Measurements from ENCODE around the gene S100A2.
"Not testable (repeated sequence)": the region's sequence is repeated elsewhere in the genome, so short reads cannot be mapped to it uniquely, and the experiment has no call there.

Gene S100A2

DNA sequence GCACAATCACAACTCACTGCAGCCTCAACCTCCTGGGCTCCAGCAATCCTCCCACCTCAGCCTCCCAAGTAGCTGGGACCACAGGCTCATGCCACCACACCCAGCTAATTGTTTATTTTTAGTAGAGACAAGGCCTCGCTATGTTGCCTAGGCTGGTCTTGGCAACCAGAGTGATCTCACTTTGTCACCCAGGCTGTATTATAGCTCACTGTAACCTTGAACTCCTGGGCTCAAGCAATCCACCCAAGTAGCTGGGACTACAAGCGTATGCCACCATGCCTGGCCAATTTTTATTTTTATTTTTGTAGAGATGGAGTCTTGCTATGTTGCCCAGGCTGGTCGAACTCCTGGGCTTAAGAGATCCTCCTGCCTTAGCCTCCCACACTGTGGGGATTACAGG is 3.6 kb downstream of the S100A2 start:
- DNase-seq = not testable (repeated sequence)

DNA sequence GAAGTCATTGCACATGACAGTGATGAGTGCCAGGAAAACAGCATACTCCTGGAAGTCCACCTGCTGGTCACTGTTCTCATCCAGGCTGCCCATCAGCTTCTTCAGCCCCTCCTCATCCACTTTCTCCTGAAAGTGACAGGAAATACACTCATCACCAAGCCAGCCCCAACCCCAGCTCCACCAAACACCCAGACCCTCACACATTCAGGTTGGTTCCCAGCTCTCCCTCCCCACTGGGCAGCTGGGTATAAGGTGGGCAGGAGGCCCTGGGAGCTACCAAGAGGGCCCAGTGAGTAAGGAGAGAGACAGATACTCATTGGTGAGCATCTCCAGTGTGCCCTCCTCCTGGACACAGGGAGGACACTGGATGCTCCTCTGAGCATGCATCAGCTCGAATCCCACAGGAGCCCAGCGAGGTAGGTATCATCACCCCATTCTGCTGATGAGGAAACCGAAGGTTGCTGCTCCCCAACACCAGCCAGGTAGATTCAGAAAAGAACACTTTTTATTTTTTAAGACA is 4.1 kb downstream of the S100A2 start:
- DNase-seq = no peak

DNA sequence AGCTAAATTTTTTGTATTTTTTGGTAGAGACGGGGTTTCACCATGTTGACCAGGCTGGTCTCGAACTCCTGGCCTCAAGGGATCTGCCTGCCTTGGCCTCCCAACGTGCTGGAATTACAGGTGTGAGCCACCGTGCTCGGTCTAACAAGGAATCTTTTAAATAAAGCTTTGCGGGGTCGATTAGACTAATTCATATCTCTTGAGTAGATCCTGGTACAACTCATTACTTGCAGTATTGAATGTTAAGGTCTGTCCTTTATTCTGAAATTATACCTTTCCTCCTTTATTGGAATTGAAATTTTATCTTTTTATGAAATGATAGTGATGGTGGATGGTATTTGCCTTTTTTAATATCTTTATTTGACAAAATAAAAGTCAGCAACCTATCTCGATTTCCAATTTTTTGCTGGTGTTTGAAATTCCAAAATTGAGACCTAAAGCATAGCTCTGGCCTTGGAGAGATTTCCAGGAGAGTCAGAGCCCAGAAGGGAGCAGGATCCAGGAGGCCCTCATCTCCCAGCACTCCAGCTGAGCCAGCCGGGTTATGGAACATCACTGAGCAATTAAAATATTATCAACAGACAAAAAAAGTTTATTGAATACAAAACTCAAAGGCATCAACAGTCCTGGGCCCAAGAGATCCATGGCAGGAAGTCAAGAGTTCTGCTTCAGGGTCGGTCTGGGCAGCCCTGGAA is 4.7 kb downstream of the S100A2 start:
- no peak for DNase-seq

DNA sequence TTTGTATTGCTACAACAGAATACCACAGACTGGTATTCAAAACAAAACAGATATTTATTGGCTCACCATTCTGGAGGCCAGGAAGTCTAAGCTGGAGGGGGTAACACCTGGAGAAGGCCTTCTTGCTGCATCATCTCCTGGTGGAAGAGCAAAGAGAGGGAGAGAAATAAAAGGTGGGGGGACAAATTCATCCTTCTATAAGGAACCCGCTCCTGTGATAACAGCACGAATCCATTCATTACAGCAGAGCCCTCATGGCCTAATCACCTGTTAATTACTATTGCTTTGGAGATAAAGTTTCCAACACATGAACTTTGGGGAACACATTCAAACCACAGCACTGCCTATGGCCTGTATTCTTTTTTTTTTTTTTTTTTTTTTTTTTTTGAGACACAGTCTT is 5.4 kb downstream of the S100A2 start:
- DNase-seq = no peak

DNA sequence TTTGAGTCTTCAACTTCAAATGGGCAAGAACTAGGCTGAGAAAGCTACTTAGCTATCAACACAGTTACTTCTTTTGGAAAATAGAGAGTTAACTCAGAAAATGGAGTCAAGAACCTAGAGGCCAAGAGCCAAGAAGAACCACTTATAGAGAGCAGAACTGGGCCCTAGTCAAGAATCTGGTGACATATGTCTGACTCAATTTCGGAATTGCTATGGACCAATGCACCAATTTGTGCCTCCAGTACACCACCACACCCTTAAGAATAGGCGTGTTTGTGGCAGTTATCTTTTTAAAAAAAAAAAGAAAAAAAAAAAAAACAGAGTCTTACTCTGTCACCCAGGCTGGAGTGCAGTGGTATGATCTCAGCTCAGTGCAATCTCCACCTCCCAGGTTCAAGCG is 7.8 kb downstream of the S100A2 start:
- DNase-seq = no peak

DNA sequence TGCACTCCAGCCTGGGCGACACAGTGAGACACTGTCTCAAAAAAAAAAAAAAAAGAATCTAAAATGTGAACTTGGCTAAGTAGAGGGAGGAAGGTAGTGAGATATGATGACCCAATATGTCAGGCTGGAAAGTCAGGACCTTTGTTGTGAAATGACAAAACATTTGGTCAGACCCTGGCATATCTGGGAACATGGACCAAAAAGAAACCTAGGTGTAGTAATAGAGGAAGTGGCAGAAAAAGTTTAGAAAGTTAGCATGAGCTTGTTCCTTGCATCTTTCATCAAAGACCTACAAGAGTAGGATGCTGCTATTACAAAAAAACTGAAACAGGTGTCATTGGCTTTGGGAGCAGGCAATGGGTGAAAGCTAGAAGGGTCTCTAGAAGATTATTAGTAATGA is 9.3 kb downstream of the S100A2 start:
- no peak for DNase-seq

DNA sequence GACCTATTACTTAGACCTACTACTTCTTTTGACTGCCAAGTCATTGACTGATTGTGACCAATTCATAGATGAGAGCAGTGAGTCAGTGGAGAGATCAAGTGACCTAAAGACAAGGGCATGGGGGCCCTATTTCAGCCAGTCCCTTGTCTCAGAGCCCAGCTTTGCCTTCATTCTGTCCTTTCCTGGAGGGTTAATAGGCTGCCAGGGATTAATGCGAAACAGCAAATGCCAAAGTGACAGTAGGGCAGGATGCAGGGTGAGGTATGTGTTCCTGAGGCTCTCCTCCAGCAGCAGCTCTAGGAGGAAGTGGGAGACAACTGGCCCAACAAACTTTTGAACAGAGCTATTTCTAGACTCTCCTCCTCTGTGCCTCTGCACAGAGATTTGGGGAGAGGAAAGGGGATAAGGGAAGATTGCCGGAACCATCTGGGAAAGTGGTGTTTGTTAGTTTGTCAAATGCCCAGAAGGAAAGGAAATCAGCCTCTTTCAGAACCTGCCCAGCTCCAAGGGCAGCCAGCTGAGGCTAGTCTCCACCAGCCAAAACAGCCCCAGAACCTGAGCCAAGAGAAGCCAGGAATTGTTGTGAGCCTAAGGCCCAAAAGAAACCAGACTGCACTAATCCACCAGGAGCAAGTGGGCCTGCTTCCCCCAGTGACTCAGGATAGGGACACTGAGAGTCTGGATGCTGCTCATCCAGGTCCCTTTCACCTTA is 11.7 kb downstream of the S100A2 start:
- DNase-seq = no peak

DNA sequence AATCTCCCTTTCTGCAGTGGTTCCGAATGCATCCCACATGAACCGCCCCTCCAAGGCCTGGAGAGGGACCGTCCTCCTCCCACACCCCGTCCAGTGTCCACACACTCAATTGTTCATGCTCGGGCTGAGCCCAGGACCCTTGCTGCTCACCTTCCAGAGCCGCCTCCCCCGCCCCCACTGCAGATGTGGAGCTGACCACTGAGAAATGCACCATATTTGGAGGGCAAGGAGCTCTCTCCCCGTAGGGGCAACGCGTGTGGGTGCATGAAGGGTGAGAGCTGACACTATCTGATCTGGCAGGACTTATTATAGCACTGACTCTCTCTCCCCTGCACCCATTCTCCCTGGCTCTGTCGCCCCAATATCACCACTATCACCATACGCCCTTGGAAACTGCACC is 12.5 kb downstream of the S100A2 start:
- no peak for DNase-seq

DNA sequence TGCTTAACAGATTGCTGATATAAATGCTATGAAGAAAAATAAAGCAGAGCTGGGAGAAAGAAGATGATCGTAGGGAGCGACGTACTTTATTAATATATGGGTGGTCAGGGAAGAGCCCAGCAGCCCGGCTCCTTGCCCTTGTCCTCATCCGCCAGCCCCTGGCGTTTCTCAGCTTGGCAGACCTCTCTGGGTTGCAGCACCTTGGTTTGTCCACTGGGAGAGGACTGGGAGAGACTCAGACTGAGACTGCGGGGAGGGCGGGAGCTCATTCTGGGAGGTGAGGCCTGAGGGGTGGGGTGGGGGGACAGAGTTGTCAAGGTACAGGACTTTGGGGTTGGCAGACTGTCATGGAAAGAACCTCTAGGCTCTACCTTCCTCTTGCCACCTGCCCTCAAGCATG is 13.3 kb downstream of the S100A2 start:
- DNase-seq = no peak

DNA sequence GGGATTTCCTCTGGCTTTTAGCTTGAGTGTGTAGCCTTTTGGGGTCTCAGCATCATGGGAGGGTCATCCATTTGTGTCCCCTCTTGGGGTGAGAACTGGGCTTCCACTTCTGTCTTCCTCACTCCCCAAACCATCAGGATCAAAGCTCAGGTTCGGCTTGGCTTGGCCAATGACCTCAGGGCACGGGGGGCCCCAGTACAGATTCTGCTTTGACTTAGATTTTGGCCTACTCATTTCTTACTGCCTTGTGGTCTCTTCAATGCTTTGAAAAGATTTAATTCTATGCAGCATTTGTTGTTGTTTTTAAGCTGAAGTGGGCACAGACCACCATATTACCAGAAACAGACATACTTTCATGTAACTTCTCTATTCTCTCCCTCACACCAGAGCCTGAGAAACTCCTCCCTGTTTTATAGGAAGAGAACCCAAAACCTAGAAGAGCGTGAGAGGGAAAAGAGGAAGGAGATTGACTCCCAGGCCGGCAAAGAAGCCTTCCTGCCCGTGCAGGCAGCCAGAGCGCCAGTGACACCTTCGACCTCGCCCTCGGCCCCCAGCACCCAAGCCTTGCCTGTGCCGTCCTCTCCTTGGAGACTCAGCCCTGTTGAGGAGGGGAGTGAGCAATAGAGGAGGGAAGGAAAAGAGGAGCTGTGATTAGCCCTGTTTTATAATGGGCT is 14.7 kb downstream of the S100A2 start:
- DNase-seq = no peak

DNA sequence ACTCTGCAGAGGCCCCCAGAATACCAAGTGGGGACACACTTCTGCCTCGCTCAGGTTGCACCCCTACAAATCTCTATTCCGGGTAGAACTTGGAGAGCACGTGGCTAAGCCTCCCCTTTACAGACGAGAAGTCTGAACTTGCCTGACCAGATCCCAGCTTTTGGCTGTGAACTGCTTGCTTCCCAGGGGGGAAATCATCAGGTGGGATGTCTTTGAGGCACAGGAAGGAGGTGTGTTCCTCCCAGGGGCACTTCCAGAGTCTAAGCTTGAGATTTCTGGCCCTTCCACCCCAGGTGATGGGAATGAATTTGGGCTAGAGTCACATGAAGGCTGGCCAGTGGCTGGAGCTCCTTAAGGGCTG is 15.3 kb downstream of the S100A2 start:
- no peak for DNase-seq

DNA sequence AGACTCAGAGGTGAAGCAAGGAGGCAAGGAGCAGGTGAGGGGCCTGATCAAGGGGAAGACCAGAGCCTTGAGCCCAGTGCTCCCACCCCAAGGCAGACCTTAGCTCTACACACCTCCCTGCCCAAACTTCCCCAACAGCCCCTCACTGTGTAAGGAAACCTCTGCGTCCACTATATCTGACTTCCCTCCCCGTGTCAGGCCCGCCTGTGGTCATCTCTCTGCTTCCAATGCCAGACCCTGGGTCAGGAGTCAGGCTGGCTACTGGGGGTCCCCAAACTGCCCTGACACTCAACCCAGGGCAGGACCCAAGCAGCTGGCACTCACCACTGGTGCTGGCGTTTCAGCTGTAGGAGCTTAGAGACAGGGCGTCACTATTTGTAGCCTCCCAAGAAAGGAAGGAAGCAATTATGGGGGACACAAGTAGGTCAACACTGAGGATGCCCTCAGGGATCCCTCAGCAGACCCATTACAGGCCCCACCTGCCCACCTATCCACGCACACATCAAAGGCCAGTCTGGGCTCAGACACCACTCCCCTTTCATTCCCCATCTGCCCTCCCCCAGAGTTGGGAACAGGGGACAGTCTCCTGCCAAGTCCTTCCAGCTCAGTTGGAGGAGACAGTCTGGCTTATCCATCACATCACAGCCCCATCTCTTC is 15.8 kb downstream of the S100A2 start:
- no peak for DNase-seq

DNA sequence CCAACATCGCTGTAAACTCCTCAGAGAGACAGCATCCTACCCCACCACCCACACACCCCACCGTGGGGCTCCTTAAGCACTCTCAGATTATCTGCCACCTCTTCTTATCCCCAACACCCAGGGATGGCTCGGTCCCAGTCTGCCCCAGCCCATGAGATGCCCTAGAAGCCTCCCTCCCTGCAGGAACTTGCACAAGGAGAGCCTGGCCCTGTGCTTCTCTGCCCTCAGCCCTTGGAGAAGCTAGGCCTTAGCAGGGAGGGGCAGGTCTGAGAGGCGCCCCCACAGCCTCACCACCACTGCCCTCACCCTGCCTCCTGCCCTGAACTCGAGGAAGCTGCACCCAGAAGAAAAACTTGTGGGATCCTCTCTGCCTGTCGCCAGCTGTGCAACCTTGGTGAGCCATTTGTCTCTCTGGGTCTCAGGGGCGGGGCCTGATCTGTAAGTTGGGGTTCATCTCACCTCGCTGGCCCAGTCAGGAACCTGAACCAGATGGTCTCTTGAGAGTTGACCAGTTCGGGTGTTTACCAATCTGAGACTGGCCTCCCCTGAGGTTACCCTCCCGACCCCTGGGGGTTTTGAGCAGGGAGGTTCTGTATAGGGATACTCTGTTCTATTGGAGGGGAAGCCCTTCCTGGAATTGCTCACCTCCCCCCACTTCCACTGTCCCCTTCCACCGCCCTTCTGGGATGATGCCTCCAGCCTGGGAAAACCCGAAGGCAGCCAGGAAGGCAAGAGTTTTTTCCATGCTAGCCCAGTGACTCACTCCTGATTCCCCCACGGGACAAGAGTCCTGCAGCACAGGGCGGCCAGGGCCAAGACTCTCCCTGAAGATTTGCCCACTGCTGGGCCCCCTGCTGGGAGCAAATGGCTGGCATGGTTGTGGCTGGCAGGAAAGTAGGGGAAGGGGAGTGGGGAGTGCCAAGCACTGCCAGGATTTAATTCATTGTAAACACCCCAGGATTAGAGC is 16.6 kb downstream of the S100A2 start, which contains the start of gene S100A3:
S100A3 (minus strand) TSS at position 537 of the 967 bp plus-strand sequence. CDS start 773 bp downstream, outside the sequence.
- no peak for DNase-seq

DNA sequence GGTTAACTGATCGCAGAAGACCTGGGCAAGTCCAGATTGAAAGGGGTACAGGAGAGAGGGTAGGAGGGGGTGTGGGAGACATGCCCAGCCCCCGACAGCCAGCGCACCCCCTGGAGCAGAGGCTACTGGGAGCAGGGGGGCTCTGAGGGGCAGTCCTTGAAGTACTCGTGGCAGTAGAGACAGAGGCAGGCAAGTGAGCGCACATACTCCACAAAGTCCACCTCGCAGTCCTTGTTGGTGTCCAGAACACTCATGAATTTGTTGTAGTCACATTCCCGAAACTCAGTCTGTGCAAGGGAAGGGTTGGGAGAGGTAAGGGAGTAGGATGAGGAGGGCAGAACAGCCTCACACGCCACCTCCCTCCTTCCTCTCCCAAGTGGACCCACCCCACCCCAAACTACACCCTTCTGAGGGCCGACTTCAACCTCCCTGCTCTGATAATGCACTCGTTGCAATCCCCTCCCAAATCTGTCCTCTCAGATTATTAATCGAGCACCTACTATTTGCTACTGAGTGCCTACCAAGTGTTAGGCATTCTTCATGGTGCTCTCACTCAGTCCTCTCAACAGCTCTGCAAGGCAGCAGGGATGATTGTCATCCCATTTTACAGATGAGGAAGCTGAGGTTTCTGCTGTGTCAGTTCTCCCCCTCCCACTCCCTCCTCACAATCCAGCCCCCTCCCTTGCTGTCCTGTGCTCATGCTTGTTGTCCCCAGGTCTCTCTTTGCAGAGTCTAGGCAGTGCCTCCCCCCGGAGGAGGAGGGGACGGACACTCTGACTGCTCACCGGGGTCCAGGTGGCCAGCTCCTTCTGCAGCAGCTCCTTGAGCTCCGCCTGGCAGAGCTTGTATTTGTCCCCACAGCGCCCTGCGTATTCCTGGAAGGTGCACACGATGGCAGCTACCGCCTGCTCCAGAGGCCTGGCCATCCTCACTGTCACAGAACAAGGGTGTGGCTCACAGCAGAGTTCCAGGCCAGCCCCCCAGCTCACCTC is 17.8 kb downstream of the S100A2 start:
- no peak for DNase-seq

DNA sequence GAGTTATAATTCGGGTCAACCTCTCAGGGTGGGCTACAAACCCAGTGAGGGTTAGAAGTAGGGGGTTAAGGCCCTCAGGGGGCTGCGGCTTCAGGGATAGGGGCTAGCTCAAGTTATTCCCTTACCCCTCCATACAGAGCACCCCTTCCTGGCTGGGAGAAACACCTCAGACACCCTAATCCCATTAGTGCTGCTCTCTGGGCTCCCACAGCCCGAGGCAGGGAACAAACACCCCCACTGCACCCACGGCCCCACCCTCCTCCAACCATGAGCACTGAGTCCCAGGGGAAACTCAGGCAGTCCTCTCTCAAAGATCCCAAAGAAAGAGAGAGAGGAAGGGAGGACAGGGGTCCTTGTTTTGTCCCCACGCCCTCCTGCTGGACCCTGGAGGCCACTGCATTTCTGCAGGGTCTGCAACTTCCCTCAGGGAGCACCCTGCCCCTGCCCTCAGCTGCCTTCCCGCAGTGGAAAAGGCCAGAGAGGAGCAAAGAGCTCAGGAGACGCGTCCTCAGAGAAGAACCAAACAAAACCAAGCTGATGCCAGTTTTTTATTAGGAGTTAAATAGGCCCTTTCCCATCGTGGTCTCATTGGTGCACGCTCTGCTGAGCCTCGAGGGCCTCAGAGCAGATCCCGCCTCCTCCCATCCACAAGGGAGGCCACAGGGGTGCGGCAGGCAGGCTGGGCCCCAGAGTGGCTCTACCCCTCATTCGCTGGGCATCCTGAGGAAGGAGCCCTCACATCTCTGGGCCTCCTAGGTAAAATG is 18.7 kb downstream of the S100A2 start:
- DNase-seq = peak; percentile 56

DNA sequence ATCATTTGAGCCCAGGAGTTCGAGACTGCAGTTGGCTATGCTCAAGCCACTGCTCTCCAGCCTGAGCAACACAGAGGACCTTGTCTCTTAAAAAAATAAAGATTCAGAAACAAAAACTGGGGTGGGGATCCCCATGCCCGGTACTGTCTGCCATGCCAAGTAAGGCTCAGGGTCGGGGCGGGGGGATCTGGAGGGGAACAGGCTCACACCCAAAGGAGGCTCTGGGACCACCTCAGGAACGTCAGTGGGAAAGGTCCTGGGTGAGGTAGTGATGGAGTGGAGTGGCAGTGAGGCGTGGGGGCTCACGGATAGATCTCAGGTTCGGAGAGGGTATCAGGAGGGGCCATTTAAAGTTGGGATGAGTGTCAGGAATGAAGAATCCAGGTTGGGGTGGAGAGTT is 19.3 kb downstream of the S100A2 start:
- no peak for DNase-seq

DNA sequence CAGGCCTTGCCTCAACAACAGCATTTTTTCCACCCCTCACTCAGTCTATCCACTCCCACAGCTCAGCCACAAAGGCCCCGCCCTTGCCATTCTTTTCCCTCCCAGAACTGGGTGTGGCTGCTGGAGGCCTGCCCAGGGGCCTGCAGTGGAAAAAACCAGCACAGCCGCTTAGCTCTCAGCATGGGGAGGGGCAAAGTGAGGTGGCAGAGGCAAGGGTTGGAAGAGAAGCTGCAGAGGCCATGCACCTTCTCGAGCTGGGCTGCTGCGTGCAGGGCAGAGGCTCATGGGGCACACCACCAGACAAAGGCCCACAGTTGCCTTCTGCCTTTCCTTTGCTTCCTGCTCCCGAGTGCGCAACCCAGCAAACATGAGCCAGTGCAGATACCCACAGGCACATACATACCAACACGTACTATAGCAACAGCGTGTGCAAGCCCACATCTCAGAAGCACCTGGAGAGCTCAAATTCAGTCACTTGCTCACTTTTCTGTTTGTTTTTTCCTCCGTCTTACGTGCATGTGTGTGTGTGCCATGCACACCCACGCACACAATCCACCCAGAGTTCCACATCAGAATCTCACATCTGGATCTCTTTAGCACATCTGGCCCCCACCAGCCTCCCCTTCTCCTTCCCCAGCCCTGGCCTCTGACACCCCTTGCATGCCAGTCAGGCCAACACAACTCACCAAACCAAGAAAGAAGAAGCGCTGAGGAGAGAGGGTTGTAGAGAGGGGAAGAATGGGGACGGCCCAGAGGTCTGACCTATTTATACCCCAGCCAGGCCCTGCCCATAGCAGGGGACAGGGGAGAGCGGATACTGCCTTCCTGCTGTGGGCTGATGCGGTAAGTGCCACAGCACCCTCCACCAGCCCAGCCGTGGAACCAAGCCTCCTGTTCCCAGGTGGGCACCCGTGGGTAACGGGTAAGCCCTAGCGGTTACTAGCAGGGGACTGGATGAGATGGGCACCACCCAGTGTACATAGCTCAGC is 20.3 kb downstream of the S100A2 start, which contains the start of gene S100A4:
S100A4 (minus strand) TSS at position 740 of the 989 bp plus-strand sequence. CDS start 1,012 bp downstream, outside the sequence.
- DNase-seq = peak; percentile 95

DNA sequence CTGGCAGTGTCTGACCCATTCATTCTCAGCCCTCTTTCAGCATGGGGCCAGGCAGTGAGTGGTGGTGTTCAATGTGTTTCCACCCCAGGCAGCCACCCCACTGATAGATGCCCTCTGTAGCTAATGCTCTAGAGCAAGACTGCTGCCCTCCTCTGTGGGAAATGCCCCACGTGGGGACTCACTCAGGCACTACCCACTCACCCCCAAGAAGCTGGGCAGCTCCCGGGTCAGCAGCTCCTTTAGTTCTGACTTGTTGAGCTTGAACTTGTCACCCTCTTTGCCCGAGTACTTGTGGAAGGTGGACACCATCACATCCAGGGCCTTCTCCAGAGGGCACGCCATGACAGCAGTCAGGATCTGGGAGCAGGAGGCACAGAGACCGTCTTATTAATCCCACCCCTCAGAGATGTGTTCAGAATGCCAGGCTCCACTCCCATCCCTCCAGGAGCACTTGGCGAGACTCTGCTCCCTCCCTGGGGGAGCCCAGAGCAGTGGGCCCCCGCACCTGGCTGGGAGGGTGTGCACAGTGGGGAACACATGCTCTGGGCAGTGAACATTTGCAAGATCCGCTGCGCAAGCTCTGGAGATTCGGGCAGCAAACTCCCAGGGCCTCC is 21.1 kb downstream of the S100A2 start:
- DNase-seq = no peak
